Measurements from ENCODE around the gene OPRM1. TPM values are rescaled to one million over a fixed set of nuclear protein-coding genes. Genes with fewer than 3 reads are reported as not detected.

Gene OPRM1
- total and polyA plus RNA-seq, 2 of the 8 experiments (the other 6 are each of a cell fraction or from before 2014, with no cell fraction given): not detected

- Histone ChIP-seq H3K4me2 (ENCODE audit: insufficient read depth in 1 of 2, low read depth in 2 of 2, low read length in 2 of 2) (no peak overlapping the region), H3K4me1 (replicated peaks in 1 of 4; ENCODE audit: control insufficient read depth in 3 of 4, insufficient read depth in 4 of 4, low read length in 3 of 4) (no peaks in the 10 kb centered on the region; a peak in 1 of 7 replicates), H3K79me1 (ENCODE audit: low read depth, low read length) (no peaks in the 10 kb centered on the region), H3K23me2 (ENCODE audit: low read depth, low read length) (peaks cover 3% of the 10 kb centered on the region), H3K27ac (ENCODE audit: low read depth, low read length) (no peak overlapping the region), H3K18ac (ENCODE audit: extremely low read depth, low read length) (no peak overlapping the region), H2BK5ac (ENCODE audit: low read depth, low read length) (no peak overlapping the region), H3K9me3 (ENCODE audit: insufficient read depth in 2 of 2, low read depth in 1 of 2, low read length in 1 of 2) (no peaks in the 10 kb centered on the region), H4K8ac (ENCODE audit: extremely low read depth, insufficient read depth, low read length) (no peak overlapping the region), H2AFZ (ENCODE audit: low read length) (no peak overlapping the region), H4K5ac (ENCODE audit: insufficient read length, low read depth, low read length) (no peak overlapping the region), H4K20me1 (replicated peaks in 1 of 2; ENCODE audit: control insufficient read depth in 1 of 2, insufficient read depth in 2 of 2, low read length in 2 of 2) (no peaks in the 10 kb centered on the region), H3K4ac (replicated peaks; ENCODE audit: insufficient read length, low read depth, low read length) (no peak overlapping the region), H3K14ac (ENCODE audit: insufficient read length) (no peak overlapping the region), H2BK120ac (replicated peaks; ENCODE audit: low read depth, low read length) (no peak overlapping the region), H2BK12ac (ENCODE audit: low read depth, low read length) (no peak overlapping the region), H3K36me3 (ENCODE audit: control insufficient read depth in 2 of 4, insufficient read depth in 4 of 4, low read length in 3 of 4) (no peaks in the 10 kb centered on the region), H2AK5ac (ENCODE audit: low read depth, low read length) (no peak overlapping the region), H3K79me2 (ENCODE audit: control insufficient read depth in 1 of 2, insufficient read depth in 2 of 2, low read length in 2 of 2) (no peaks in the 10 kb centered on the region), H2BK20ac (ENCODE audit: low read length) (no peak overlapping the region), H3K23ac (ENCODE audit: insufficient read length) (no peak overlapping the region), H3K4me3 (ENCODE audit: extremely low read depth in 1 of 4, insufficient read depth in 2 of 4, low read depth in 3 of 4, low read length in 4 of 4) (no peak overlapping the region), H3K9ac (replicated peaks in 1 of 4; ENCODE audit: extremely low read depth in 1 of 4, low read depth in 3 of 4, low read length in 3 of 4) (no peak overlapping the region), H4K91ac (replicated peaks; ENCODE audit: insufficient read length, low read length) (no peak overlapping the region), H3K27me3 (replicated peaks in 1 of 4; ENCODE audit: control insufficient read depth in 3 of 4, extremely low read depth in 1 of 4, insufficient read depth in 3 of 4, low read length in 3 of 4) (peaks cover 0 to 8% (median 2%) of the 10 kb centered on the region in 4 experiments; a peak in 2 of 7 replicates), H3K56ac (replicated peaks; ENCODE audit: insufficient read length, low read depth, low read length) (no peak overlapping the region), H2BK15ac (ENCODE audit: low read length) (no peak overlapping the region)
- 85% methylated on average over 2 of the region's 2 CpGs; no CpG with 5 or more reads in 1 of the 2 experiments for WGBS, 2 experiments (ENCODE audit: extremely low coverage in 1 of 2, insufficient coverage in 1 of 2, insufficient read length in 1 of 2, insufficient replicate concordance in 2 of 2, low coverage in 1 of 2, low lambda C conversion rate in 2 of 2, missing lambda C conversion rate in 1 of 2)
- FAIRE-seq (no peak), DNase-seq (ENCODE audit: low read depth in 1 of 2, low spot score in 2 of 2) (no peak)
- POLR2A ChIA-PET (ENCODE audit: partially characterized antibody): no interaction called here
- TF ChIP-seq RAD21 (IDR thresholded peaks at IDR 0.05 in 1 of 2, conservative IDR thresholded peaks at IDR 0.05 in 1 of 2; ENCODE audit: low read depth in 2 of 2, low read length in 2 of 2) (peak in 1 of 2 experiments; percentile 31; a peak in 3 of 4 replicates), CTCF (IDR thresholded peaks at IDR 0.05; ENCODE audit: control extremely low read depth in 1 of 3, insufficient read depth in 1 of 3, low read depth in 1 of 3, low read length in 3 of 3) (peak in 1 of 3 experiments; percentile 5; a peak in 2 of 4 replicates), SRF (IDR thresholded peaks at IDR 0.05; ENCODE audit: low read depth, low read length) (no peak)
- CTCF ChIA-PET (ENCODE audit: partially characterized antibody): interaction anchor here (0.5 to 1.8 kb wide), 4 partner anchors 10 to 485 kb away, joined by 3 to 4 read pairs (median 4); no protein-coding TSS in a partner anchor
Measured at GRCh38 chr6:154041001-154041400, 2.0 kb downstream of the OPRM1 start.

All from H1 (cell line).